NCI-H146 (cell line): ENCODE results near the gene GDF7.
A peak's percentile ranks its signal among the peaks of the same experiment; 100 is the strongest.

Source experiments
- DNase-seq: peaks from one replicate; lab custom pipeline; 2025; lab: John Stamatoyannopoulos, UW

GDF7 gene

DNA sequence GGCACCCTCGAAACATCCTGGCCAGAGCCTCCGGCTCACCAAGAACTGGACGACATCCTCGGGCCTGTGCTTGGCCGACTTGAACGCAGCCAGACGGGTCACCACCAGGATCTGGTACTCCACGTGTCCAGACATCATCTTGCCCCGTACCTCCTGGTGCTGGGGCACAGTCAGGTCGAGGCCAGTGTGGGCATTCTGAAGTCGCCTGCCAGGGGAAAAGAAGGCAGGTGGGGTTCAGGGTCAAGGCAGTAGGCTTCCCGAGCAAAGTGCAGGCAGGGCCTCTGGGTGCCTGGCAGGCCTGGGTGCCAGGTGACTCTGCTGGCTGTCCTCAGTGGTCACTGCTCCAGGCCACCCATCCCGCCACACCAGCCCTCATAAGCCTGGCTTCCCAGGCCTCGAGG lies 21.6 kb upstream of the GDF7 start:
- DNase-seq = no peak

DNA sequence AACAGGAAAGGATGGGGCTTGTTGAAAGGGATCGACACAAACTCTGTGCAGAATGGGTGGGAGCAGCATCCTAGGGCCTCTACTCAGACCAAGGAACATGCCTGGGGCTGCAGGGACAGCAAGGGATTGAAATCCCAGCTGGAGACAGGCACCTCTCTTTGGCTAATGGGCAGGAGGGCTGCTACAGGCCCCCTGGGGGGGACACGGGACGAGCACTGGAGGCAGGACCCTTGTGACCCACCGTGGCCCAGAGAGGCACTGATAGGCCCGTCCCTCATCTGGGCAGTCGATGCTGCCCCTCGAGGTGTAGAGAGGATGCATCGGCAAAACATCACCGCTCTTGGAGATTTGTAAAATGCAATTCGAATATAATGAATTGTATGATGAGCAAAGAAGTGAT lies 21.2 kb upstream of the GDF7 start:
- DNase-seq = no peak

DNA sequence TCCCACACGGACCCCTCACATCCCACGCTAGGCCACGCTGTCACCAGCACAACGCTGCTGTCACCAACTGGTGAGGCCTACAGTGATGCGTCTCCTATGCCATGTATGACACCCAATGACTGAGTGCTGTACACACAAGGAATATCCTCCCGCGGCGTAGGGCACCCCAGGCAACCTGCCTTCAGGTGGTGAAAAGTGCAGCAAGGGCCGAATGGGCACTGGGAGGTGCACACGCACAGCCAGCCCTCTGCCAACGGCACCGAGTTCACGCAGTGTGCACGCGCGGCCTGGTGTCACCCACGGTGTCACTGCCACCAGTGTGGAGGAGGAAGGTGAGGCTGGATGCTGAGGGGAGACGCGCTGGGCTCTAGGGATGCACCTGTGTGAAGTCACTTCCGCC lies 20.5 kb upstream of the GDF7 start:
- DNase-seq = no peak

DNA sequence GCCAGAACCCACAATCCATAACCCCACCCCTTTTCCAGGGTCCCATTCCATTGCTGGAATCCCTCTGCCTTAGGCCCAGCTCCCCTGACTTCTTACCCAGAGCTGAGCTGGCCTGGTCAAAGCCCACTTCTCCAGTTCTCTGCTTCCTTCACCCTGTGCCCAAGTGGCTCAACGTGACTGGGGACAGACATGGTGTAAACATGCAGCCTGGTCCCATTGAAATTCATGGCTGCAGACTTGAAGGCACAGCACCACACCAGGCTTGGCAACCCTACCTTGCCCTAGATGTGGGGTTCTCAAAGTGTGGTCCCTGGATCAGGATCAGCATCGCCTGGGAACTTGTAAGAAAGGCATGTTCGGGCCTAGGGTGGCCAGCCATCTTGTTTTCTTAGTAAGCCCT lies 19.7 kb upstream of the GDF7 start:
- no peak for DNase-seq

DNA sequence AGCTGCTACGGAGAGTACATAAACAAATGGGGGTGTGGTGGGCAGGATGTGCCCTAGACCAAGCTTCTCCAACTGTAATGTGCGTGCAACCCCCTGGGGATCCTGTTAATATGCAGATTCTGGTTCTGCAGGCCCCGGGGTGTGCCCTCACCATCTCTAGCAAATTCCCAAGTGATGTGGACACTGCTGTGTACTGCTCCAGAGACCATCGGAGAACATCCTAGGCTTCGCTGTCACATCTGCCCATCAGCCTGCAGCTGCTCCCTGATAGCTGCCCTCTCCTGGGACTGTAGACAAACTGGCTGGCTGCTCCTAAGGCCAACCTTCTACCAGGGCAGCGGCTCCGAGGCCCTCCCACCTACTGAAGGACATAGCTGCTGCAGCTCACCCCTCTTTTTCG lies 19.2 kb upstream of the GDF7 start:
- peak; percentile 10 for DNase-seq

DNA sequence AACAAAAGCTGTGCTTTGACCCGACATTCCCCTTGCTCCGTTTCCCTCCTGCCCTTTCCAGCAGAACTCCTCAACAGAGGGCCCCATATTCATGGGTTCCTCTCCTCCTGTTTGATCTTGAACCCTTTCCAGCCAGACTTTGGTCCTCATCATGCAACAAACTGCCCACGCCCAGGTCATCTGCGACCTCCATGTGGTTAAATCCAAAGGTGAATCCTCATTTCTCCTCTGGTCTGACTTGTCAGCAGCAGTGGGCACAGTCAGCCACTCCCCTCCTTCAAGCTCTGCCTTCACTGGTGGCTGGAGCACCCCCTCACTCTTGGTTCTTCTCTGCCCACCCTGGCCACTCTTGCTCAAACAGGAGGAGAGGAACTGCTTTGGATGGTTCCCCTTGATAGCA lies 18.7 kb upstream of the GDF7 start:
- DNase-seq = no peak

DNA sequence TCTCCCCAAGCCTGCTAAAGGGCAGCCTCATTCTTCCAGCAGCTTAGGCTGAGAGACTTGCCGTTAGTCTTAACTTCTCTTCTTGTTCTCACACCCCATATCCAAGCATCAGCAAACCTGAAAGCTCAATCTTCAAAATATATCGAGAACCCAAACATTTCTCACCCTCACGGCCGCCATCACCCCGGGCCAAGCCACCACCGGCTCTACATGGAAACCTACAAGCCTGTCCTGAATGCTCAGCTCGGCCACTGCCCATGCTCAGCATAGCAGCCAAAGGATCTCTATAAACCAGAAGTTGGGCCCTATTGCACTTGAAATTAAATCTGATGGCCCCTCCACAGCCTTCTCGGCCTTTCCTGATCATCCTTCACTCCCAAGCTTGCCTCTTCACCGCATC lies 18.1 kb upstream of the GDF7 start:
- no peak for DNase-seq

DNA sequence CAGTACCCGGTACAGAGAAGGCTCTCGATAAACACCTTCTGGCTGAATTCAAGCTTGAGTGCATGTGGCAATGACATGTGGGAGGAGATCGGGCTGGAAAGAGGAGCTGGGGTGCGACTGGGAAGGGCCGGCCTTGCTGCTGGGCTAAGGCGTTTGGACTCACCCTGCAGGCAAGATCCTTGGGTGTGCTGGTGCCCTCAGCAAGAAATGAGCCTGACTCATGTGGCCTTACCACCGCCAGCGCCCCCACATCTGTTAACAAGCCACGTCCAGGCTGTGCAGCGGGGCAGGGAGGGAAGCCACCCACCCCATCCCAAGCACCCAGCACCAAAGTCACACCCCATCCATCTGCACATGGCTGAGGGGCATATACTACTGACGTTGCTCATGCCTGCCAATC lies 17.4 kb upstream of the GDF7 start:
- no peak for DNase-seq

DNA sequence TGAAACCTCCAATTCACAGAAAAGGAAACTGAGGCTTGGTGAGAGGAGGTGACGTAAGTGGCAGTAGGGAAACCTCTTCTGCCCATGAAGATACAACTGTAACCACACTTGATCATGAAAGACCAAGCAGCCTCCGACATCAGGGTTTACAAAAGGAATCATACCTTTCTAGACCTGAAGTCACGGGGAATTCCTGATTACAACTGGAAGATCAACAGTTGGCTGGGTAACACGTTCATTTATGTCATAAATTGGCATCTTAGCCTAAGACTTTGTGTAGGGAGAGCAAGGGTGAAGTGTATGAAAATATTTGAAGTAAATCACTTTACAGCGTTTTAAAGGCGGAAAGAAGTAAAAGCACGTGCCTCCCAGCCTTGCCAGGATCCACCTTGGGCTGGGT lies 17.0 kb upstream of the GDF7 start:
- no peak for DNase-seq

DNA sequence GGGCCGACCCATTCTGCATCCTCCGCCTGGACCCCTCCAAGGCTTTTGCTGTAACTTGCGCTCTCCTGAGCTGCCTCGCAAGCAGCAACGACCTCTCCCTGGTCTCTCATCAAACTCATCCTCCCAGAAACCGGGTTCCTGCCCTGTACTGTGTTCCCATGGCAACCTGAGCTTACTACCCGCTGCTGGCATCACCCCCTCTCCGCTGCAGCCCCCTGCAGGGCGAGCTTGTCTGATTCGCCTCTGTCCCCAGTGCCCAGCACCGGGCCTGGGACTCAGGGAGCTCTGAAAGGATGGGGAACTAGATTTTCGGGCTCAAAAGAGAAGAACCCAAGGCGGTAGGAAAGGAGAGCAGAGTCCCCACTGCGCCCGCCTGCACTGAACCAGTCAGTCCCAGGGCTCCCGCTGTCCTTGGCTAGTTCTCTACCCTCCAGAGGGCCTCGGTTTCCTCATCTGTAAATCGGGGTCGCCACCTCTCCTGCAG lies 16.5 kb upstream of the GDF7 start:
- DNase-seq = peak; percentile 64

DNA sequence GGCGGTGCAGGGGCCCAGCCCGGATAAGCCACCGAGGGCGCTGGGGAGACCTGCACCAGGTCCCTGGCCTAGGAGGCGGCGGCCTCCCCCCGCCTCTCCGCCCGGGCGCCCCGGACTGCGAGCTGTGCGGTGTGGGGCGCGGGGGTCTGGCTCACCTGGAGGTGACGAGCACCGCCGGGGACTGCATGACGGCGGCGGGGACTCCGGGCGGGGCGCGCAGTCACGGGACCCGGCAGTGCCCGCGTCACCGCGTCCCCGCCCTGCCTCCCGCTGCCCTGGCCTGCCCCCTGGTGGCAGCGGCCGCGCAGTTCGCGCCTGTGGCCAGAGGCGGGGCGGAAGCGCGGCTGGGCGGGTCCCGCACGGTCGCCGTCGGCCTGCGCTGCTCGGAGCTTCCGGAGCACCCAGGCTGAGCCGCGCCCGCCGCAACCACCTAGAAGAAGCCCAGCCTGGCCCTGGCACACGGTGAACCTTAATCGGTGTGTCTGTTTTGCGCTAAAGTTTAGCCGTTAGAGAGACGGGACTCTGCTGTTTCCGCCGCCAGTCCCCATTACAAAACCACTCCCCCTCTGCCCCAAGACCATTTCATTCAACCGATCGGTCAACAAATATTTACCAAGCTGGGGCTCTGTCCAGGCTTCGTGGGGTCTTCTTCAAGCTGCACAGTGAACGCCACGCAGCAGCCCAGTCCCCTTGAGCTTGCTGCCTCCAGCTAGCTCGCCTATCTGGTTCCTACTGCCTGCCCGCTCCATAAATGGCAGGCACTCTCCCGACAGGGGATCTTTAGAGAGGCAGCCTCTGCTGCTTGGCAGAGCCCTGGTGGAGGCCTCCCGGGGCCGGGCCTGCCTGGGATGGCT lies 15.8 kb upstream of the GDF7 start, which contains the start of gene HS1BP3:
TSS of gene HS1BP3 (minus strand) at position 222 of the 854 bp plus-strand sequence. CDS start at position 187, 35 bp downstream.
- DNase-seq = peak; percentile 85

DNA sequence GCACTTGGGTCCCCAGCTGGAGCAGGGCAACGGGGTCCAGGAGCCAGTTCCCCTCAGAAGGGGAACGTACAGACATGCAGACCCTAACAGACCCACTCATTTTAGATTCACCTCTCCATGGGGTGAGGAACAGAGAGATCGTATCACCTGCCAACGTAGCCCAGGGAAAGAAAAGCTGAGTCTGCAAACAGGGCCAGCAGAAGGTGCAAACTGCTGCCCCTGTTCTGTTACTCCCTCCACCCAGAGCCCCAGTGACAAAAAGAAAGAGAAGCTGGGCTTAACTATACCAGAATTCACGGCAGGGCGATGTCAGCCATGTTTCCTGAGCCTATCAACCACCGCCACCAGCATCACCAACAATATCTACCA lies 15.2 kb upstream of the GDF7 start:
- DNase-seq = no peak

DNA sequence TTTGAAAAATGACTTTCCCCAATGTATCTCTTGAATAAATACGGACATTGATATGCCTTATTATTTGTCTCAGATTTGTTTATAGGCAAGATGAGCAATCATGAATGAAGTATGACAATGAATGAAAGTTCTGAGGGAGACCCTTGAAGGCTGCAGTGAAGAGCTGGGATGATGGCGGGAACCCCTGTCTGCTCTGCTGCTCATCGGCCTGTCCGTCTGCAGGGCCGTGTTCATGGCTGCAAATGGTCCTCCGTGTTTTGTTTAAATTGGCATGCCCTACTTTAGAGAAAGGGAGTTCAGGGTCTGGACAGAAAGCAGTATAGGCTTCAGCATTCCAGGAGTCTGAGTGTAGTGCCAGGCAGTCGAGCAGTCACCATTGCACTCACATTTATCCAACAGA lies 14.8 kb upstream of the GDF7 start:
- DNase-seq = no peak

DNA sequence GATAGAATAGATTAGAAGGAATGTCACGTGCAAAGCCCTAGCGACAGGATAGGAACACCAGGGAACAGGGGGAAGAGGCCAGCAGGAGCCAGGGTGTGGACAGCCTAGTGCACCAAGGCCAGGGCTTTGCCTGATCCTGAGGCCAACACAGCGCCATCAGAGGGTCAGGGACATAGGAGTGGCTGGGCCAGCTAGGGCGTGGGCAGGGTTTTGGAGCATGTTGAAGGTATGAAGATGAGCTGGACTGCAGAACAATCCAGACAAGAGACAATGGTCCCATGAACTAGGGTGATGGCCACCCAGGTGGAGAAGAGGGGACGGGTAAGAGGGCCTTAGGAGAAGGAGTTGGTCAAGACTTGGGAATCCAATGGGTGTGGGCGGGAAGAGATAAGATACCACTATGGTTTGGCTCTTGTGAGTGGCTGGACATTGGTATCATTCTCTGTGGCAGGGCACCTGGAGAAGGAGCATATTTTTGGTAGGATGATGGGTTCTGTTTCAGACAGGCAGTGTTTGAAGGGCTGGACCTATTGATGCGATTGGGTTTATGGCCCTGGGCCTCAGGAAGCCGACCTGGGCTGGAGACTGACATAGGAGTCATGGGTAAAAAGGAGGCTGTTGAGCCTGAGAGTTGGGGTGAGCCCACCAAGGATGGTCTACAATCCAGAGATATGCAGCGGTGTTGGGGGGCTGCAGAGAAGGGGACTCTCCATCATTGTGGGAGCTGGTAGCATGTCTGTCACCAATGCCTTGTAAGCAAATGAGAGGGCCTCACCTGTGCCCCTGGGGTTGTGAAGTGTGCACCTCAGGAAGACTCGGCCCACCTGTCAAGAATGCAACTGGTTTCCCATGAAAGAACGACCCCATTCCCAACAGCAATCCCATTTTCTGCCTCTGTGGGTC lies 14.0 kb upstream of the GDF7 start:
- no peak for DNase-seq

DNA sequence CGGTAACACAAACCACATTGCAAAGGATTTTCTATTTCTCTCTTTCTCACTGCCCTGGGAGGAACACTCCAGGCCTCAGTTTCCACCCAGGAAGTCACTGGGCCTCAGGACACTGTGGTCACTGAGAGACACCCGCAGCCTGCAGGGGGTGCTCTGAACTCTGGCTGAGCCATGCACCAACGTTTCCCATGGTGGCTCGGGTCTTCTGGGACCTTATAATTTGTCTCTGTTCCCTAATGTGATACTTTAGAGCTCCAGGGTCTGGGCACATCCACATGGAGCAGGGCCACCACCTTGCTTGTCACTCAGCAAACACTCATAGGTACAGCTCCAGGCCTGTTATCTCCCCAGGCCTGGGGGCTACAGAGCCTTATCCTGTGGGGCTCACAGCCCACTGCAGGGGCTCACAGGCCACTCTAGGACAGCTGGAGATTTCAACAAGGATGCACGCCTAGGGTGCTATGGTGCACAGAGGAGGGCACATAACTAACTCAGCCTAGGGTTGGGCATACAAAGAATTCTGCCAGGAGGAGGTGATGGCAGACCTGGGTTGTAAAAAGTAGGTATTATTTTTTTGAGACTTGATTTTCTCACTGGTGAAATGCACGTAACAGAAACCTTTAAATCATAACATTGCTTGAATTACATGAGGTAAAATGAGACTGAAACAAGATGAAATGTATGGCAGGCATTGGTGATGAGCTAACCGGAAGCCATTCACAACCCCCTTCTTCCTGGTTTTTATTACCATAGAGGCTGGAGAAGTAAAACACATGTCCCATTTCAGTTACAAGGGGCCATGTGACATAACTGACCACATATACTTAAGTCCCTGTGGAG lies 13.0 kb upstream of the GDF7 start:
- DNase-seq = no peak

DNA sequence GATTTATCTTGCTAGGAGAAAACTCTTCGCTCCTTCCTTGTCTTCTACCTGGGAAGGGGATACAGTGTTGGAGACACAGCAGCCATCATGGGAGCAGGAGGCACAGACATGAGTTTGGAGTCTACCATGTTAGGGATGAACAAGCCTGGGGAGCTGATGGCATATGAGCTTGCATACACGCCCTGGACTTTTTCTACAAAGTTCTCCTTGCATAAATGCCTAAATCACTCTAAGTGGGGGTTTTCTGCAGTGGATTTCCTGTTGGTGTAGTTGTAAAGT lies 12.5 kb upstream of the GDF7 start:
- no peak for DNase-seq

DNA sequence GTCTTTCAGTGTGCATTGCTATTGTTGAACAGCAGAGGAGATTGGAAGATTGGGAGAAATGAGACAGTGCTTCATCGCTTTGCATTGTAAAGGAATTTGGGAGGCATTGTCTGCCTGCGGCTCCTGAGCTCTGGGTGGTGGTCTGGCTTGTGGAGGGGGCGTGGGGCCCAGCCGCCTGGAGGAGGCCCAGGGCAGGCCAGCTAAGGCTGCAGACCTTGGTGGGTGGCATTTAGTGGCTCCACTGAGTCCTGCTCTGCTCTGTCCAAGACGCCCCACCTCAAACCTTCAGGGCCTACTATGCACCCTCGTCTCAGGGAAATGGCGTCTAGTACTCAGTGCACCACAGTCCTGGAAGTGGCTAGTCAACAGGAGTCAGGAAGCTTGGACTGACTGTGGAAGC lies 10.4 kb upstream of the GDF7 start:
- DNase-seq = no peak

DNA sequence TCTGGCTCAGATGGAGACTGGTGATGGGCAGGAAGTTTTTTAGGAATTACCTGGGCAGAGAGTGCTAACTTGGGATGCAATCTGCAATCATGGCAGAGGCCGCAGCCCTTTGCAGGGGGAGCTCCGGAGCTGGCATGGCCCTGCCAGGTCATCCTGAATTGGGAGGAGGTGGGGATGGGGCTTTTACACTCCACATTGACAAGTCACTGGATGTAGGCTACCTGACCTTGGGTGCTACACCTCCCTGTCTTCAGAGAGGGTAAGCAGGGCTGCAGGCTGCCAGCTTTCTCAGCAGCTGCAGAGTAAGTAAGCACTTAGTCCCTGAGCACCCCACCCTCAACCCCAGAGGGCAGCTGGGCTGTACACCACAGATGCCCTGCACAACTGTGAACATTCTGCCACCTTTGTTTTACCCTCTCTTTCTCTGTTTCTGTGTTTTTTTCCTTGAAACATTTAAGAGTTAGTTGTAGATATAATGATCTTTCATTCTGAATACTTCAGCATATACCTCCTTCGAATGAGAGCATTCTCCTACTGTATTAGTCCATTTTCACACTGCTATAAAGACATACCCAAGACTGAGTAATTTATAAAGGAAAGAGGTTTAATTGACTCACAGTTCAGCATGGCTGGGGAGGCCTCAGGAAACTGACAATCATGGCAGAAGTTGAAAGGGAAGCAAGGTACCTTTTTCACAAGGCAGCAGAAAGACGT lies 9.3 kb upstream of the GDF7 start:
- no peak for DNase-seq

DNA sequence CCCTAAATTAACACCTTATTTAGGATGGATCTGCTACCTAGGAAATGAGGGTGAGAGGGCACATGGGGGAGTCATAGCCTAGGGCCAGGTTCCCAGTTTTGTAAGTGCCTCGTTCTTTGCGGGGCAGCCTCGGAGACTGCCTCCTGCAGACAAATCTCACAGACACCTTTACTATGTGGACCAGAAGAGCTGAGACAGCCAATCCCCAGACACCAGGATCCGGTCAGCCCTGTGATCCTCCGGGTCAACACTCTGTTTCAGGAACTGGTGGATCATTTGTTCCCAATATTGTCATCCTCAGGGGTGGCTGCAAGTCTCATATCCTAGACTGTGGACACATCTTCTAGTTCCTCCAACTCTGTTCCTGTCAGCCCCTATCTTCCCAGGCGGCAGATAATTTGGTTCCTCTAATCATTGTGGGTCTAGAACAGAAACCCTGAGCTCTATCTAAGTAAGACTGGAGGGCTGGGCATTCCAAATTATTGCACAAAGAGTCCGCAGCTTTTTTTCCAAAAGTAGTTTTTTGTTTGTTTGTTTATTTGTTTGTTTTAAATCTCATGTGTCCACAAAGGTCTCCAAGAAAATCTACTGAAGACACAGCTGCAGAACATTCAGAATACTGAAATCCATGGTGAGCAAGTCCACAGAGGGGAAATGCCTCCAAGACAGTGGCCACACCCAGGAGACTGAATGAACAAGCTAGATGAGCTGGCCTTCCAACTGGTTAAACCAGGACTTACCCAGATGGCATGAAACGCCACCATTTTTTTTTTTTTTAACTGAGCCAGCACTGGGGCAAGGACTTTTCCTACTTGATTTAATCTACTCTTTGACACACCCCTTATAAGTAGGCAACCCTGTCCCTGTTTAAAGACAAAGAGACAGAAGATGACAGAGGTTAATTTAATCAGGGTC lies 6.2 kb upstream of the GDF7 start:
- no peak for DNase-seq

DNA sequence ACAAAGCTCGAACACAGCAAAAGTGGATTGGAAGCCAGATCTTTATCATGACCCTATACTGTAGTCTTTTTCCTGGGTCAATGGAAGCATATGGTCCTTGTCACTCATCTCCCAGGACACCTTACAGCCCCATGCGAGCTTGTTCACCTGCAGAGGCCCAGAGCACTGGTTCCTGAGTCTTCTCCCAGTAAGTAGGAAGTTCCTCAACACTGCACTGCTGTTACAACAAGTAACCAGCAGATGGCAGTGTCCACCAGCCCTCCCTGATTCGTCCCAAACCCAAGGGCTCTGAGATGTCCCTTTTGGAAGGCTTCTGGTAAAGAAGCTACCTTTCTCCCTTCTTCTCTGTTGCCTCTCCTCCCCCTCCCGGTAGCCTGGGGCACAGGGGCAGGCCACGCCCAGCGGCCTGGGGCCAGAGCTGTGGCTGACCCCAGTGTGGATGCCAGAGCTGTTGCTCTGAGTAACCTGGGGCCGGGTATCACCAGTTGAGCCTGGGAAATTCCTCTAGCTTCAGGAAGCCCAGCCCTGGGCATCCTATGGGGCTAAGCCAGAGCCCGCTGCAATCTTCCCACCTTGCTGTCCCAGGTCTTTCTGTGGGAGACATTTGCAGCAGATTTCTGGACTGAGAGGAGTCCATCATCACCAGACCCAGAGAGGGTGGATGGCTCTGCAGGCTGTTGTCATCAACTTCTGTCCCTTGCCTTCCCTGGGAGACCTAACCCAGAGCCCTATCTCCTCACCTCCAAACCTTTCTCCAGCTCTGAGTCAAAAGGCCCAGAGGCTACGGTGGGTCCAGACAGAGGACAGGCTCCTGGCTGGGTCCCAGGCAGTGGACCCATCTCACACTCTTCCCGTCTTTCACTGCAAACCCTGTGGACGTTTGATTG lies 5.3 kb upstream of the GDF7 start:
- DNase-seq = peak; percentile 56
